ENCODE results near the gene RASD1.

RASD1 gene

GRCh38 chr17:17496189-17497064 is at the start of gene RASD1:
RASD1 (minus strand) TSS chr17:17496395; CDS start chr17:17496181, 214 bp downstream.
- peak; percentile 88 for DNase-seq (ENCODE audit: low read depth)

- no peak for DNase-seq (ENCODE audit: low read depth)
Observed at GRCh38 chr17:17545984-17546383, 49.8 kb upstream of the RASD1 start.

DNA sequence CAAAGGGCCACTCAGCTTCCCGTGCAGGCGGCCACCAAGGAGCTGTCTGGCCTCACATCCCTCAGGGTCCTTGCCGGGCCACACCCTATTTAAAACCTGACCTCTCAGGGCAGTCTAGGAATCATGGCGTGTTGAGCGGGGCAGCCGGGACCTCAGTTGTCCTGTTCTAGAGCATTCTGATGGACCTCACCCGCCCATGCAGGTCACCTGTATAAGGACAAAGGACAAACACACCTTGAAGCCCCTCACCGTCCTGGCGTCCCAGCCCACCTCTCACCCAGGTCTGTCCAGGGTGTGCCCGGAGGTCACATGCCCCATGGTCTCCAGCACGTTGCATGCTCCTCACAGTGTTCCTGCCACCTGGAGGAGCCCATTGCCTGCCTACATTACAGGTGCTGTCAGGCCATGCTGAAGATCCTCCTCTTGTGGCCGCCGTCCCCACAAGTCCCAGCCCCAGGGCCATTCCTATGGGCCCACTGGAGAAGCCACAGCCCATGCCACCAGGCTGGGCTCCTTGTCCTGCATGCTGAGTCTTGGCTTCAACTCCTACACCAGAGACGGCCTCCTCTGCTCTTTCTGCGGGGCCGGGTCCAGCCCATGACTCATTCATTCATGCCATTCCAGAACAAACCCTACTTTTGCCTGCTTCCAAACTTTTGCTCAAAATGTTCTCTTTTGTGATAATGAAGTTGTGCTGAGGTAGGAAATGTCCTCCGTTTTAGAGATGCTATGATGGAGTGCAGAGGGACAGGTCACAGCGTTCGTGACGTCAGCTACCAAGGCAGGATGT is 49.0 kb upstream of the RASD1 start:
- peak; percentile 36 for DNase-seq (ENCODE audit: low read depth)

DNA sequence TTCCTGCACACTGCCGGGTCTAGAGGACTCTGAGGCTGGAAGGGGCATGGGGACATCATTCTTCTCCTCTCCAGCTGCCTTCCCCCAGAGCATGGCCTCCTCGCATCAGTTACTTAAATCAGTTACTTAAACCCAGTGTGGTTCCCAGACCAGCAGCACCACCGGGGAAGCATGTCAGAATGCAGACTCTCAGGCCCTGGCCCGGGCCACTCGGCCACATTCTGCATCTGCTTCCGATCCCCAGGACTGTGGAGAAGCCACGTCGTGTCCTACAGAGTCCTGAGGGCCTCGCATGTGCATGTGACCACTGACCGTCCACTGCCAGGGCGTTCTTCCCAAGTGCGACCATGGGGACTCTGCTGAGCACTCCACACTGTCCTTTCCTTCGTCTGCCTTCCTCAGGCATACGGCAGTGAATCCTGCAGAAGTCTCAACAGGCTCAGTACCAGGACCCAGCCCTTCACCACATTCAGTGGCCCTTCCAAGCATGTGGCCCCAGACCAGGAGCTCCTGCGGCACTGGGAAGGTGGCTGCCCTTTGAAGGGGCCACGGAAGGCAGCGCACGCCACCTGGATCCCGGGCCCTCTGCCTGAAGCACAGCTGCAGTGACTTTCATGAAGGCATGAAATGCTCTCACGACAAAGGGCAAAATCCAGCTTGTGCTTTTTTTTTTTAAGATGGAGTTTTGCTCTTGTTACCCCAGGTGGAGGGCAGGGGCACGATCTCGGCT is 46.9 kb upstream of the RASD1 start:
- DNase-seq (ENCODE audit: low read depth), result no peak

DNA sequence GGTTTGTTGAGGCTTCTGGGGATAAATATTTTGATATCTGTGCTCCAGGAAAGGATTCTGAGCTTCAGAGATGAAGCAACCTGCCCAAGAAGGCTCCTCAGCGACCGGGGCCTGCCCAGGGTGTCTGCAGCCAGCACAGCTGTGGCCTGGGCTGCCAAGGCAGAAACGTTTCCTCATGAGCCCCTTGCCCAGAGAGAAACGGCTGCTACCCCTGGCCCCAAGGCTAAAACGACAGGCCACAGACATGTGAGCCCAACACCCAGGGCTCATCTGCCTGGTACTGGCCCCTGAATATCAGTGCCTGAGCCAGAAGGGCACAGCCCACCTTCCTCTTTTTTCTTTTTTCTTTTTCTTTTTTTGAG is 45.4 kb upstream of the RASD1 start:
- DNase-seq (ENCODE audit: low read depth), result no peak

DNA sequence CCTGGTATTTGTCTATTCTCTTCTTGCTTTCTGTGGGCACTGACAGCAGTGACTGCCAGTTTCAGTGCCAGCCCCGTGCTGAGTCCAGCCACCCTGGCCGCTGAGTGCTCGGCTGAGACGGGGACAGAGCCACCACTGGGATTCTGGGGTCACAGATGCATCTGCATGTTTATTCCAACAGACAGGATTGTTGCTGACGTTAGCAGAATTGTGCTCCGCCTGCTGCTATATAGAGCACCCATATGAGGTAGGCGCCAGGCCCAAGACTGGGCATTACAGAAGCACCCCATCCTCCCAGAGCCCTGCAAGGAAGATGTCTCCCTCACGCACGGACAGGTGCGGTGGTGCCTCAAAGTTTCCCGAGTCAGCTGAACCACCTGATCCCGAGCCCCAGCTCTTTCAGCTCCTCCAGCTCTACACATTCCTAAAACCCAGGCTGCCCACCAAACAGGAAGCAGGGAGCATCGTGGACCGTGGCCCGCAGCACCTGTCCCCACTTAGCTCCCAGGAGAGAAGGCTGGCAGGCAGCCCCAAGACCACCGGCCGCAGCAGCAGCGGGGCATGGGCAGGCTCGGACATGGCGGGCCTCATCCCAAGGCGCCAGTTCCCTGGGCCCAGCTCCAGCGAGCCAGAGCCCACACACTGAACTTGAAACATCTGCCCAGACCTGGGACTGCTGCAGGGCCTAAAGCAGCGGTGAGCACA is 44.9 kb upstream of the RASD1 start:
- no peak for DNase-seq (ENCODE audit: low read depth)

DNA sequence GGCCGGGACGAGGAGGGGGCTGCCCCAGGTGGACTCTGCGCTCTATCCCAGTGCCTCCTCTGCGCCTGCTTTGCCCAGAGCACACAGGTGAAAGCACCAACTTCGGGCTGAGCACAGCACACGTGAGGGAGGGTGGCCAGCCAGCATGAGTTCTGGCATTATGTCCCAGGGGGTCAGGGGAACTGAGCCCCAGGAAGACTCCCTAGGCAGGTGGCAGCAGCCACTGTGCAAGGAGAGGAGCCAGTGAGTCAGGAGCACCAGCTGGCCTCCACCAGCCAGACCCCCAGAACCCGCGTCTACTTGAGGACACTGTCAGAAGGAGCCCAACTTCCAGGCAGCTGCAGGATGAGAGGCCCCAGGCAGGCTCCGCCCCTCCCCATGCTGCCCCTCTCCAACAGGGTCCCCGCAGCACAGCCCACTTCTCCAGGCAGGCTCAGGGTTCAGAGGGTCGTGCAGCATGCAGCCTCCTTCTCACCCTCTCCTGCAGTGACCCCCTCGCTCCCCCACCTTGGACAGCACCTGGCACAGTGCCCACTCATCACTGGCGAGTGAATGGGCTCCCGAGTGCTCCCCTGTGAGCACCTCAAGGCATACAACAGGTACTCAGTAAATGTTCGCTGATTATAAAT is 44.2 kb upstream of the RASD1 start:
- no peak for DNase-seq (ENCODE audit: low read depth)

- DNase-seq (ENCODE audit: low read depth), result no peak
Observed at GRCh38 chr17:17539591-17539990, 43.4 kb upstream of the RASD1 start.

DNA sequence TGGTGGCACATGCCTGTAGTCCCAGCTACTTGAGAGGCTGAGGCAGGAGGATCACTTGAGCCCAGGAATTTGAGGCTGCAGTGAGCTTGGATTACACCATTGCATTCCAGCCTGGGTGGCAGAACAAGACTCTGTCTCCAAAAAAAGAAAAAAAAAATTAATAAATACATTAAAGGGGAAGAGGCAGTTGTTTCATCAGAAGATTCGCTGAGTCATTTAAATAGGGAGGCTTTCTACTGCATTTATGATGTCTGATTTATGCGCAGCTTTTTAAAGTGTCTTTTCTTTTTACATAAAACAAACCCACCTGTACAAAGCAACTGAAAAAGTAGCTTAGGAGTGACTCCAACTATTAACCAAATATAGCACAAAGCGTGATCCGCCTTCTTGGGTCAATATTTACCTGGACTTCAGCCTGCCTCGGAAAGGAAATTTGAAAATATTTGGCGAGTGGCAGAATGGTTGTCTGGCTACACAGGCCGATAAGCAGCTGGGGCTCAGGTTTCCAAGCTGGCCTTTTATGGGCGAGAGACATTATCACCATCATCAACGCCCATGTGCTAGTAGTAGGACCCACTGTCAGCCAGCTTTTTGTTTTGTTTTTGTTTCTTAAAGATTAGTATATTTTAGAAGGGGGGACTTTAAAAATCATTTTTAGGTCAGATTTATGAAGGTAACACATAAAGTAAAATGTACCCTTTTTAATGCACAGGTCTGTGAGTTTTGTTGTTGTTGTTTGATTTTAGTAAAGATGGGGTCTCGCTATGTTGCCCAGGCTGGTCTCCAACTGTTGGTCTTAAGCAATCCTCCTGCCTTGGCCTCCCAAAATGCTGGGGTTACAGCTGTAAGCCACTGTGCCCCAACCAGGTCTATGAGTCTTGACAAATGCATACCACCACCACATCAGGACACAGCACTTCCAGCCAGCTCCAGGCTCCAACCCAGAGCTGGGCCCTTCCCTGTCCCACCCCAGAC is 42.5 kb upstream of the RASD1 start:
- no peak for DNase-seq (ENCODE audit: low read depth)

DNA sequence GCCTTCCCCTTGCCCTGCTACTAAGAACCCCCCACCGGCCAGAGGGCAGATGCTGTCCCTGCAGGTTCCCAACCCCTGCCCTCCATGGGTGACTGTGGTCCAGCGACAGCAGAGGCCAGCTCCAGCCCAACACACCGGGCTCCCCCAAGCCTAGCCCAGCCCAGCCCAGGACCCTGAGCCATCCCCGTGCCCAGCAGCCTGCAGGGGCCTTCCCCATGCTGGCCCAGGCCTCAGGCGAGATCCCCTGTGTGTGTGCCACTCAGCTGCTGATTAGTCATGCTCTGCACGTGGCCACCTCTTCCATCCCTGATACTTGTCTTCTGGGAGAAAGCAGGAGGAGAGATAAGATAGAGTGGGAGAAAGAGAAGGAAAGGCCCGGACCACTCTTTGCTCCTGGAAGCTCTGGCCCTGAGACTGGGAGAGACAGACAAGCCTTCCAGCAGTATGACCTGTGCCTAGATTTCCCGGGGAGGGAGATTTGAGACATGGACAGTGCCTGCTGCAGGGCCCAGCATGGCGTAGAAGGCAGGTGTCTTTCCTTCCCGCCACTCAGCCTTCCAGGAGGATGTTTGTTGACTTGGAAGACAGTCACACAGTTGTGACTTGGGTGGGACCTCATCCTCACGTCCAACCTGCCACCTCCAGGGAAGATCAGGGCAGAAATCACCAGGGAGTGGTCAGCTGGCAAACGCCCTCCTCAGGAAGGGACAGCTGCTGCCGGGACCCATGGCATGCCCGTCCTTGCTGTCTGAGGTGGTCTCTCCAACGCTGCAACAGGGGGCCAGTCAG is 41.3 kb upstream of the RASD1 start:
- DNase-seq (ENCODE audit: low read depth), result peak; percentile 25

DNA sequence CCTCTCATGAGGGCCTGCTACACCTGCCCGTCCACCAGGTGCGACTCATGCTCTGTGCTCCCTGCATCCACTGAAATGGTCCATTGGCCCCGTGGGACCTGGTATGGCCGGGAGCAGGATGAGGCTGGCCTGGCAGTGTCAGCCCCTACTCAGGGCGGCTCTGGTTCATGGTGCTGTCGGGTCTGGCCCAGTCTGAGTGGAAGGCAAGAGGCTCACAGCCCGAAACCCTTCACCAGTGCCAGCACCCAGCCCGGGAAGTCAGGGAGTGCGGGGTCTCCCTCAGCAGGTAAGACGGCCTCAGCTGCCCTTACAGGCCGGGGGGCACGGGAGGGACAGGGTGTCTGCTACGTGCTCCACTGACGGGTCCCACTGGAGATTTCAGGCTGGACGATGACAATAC is 40.5 kb upstream of the RASD1 start:
- DNase-seq (ENCODE audit: low read depth), result no peak

DNA sequence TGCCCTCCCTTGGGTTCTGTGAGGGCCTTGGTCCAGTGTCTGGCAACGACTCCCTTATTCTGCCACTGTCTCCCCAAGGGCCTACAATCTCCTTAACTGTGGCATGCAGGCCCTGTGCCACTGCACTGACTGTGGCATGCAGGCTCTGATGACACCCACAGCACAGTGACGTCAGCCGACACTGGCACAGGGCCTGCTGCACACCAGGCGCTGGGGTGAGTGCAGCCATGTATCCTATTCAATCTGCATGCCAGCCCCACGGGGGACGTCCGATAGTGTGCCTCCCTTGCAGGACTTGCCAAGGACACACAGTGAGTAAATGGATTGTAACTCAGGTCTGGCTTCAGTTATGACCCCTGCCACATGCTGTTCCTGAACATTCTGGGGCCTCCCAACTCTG is 39.8 kb upstream of the RASD1 start:
- DNase-seq (ENCODE audit: low read depth), result no peak

DNA sequence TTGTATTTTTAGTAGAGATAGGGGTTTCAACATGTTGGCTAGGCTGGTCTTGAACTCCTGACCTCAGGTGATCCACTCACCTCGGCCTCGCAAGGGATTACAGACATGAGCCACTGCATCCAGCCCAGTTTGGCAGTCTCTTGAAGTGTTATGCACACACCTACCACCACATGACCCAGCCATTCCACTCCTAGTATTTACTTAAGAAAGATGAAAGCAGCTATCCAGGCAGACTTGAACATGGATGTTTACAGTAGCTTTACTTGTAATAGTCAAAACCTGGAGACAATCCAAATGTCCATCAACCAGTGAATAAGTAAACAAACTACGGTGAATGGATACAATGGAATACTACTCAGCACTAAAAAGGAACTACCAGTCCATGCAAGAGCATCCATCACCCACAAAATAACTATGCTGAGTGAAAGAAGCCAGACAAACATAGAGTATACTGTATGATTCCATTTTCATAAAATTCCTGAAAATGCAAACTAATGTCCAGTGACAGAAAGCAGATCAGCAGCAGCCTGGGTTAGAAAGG is 37.8 kb upstream of the RASD1 start:
- DNase-seq (ENCODE audit: low read depth), result no peak

- DNase-seq (ENCODE audit: low read depth), result no peak
Observed at GRCh38 chr17:17532991-17533390, 36.8 kb upstream of the RASD1 start.

GRCh38 chr17:17531156-17531555 is 35.0 kb upstream of the RASD1 start:
- DNase-seq (ENCODE audit: low read depth), result no peak

- no peak for DNase-seq (ENCODE audit: low read depth)
Observed at GRCh38 chr17:17528696-17529652, 32.8 kb upstream of the RASD1 start.

DNA sequence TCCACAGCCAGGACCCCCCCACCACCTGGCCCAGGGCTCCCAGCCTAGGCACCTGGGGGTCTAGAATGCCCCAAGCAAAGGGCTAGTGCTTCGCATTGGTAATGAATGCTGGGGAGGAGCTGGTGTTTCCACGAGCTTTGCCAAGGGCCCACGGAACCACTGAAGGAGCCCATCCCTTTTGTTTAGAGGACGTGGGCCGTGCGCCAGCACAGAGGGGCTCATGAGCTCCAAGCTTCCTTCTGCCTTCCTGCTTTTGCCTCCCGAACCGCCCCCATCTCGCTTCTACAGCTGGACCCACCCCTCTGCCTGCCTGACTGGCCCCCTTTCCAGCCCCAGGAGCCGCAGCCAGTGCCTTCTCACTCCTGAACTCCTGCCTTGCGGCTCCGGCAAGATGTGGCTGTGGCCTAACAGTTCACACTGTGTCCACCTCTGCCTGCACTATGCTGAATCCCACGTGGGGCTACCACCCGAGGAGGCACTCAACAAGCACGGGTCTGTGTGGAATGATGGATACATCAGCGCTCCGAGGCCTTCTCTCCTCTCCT is 31.8 kb upstream of the RASD1 start:
- no peak for DNase-seq (ENCODE audit: low read depth)

GRCh38 chr17:17527534-17527933 is 31.3 kb upstream of the RASD1 start:
- DNase-seq (ENCODE audit: low read depth), result no peak
